ENCODE measurements around the gene THSD7B.

Gene THSD7B

DNA sequence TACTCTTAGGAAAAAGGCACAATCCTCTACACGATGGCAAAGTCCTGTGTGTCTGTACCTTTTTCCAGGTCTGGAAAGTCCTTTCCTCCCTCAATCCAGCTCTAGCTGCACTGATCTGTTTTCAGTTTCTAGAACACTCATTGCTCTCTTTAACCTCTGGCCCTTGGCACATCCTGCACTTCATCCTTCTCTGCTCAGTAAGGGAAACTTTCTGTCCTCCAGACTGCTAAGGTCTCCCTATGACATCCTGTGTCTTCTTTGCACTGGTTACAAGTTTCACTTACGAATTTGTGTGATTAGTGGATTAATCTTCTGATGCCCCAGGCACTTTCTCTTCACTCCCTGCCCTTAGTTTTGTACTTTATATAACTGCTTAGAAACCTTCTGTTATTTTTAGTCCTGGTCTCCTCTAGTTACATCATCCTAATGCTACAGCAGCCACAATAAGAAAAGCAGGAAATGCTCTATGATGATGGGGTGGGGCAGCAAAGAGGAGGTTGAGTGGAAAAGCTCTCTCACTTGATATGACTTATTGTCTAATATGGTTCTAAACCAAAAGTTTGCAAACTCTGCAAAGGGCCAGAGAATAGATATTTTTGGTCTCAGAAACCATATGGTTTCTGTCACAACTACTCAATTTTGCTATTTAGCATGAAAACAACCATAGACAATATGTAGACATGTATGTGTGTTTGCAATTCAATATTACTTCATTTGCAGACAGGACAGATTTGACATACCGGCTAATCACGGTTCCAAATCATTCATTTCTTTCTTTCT lies 568.2 kb downstream of the THSD7B start:
- TF ChIP-seq POLR2AphosphoS5 (IDR thresholded peaks at IDR 0.05; ENCODE audit: borderline replicate concordance, low read depth, low read length) = no peak
- no peak overlapping the region for H3K4me3 ChIP-seq
- H3K27ac ChIP-seq = no peak overlapping the region
- H3K9ac ChIP-seq (ENCODE audit: insufficient read length) = no peak overlapping the region
- H3K36me3 ChIP-seq (ENCODE audit: insufficient read depth, low read length) = no peaks in the 10 kb centered on the region
- DNase-seq (ENCODE audit: low read depth, low spot score) = no peak
- no peaks in the 10 kb centered on the region for H3K9me3 ChIP-seq (ENCODE audit: low read depth, low read length)

DNA sequence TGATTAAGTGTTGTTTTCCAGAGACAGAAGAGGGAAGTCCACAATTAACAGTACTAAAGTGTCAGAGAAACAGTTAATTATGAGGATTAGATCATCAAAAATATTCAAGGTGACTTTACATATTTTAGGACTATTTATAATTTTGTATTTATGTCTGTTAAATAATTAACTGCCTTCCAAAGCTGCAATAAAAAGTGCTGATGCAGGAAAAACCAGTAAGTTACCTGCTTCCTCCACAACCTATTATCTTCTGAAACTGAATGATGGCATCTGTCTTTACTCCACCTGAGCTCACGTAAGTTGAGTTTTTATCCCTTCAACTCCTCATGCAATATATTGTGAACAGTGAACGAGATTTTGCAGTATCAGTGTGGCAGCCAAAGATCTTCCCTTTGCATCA lies 570.7 kb downstream of the THSD7B start:
- H3K36me3 ChIP-seq (ENCODE audit: insufficient read depth, low read length) = no peaks in the 10 kb centered on the region
- no peak for TF ChIP-seq FOXP2 (optimal IDR thresholded peaks at IDR 0.05; ENCODE audit: control extremely low read depth, extremely low read length, insufficient read depth)
- TF ChIP-seq POLR2AphosphoS5 (IDR thresholded peaks at IDR 0.05; ENCODE audit: borderline replicate concordance, low read depth, low read length) = no peak
- TF ChIP-seq EZH2 (IDR thresholded peaks at IDR 0.05) = no peak
- no peak for DNase-seq (ENCODE audit: low read depth, low spot score)
- no peak overlapping the region for H3K9ac ChIP-seq (ENCODE audit: insufficient read length)
- no peak overlapping the region for H3K27ac ChIP-seq
- H3K9me3 ChIP-seq (ENCODE audit: low read depth, low read length) = no peaks in the 10 kb centered on the region
- no peak overlapping the region for H3K4me3 ChIP-seq

- no peak for DNase-seq (ENCODE audit: low read depth, low spot score)
- no peak overlapping the region for H3K4me3 ChIP-seq
- TF ChIP-seq FOXP2 (optimal IDR thresholded peaks at IDR 0.05; ENCODE audit: control extremely low read depth, extremely low read length, insufficient read depth) = no peak
- TF ChIP-seq EZH2 (IDR thresholded peaks at IDR 0.05) = no peak
- no peak for TF ChIP-seq POLR2AphosphoS5 (IDR thresholded peaks at IDR 0.05; ENCODE audit: borderline replicate concordance, low read depth, low read length)
- H3K9me3 ChIP-seq (ENCODE audit: low read depth, low read length) = no peaks in the 10 kb centered on the region
- H3K36me3 ChIP-seq (ENCODE audit: insufficient read depth, low read length) = no peaks in the 10 kb centered on the region
- no peak overlapping the region for H3K27ac ChIP-seq
- no peak overlapping the region for H3K9ac ChIP-seq (ENCODE audit: insufficient read length)
These were observed 573.7 kb downstream of the THSD7B start for GRCh38 chr2:137339051-137339450.

- Histone ChIP-seq H3K9ac (ENCODE audit: insufficient read length) (no peak overlapping the region), H3K9me3 (ENCODE audit: low read depth, low read length) (no peaks in the 10 kb centered on the region), H3K36me3 (ENCODE audit: insufficient read depth, low read length) (no peaks in the 10 kb centered on the region), H3K4me3 (no peak overlapping the region), H3K27ac (no peak overlapping the region)
- TF ChIP-seq EZH2 (IDR thresholded peaks at IDR 0.05) = no peak
- no peak for TF ChIP-seq POLR2AphosphoS5 (IDR thresholded peaks at IDR 0.05; ENCODE audit: borderline replicate concordance, low read depth, low read length)
- no peak for TF ChIP-seq FOXP2 (optimal IDR thresholded peaks at IDR 0.05; ENCODE audit: control extremely low read depth, extremely low read length, insufficient read depth)
- no peak for DNase-seq (ENCODE audit: low read depth, low spot score)
These were observed 580.6 kb downstream of the THSD7B start for GRCh38 chr2:137345994-137346393.

DNA sequence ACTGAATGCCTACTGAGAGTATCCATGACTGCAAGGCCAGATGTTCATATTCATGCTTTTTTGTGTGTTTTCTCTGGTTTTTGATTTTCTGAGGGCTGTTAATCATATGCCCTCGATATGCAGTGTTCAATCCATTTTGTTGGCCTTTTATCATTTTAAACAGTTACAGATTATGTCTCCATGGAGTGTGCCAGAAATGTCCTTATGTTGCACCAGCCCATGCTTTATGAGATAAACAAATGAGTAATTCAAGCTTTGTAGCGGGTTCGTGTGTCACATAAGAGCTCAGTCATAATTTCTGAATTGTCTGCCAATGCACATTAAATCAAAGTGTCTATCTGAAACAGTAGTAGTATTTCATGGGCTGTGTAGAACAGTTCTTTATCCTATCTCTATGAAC lies 583.0 kb downstream of the THSD7B start:
- no peak for TF ChIP-seq POLR2AphosphoS5 (IDR thresholded peaks at IDR 0.05; ENCODE audit: borderline replicate concordance, low read depth, low read length)
- no peak for TF ChIP-seq FOXP2 (optimal IDR thresholded peaks at IDR 0.05; ENCODE audit: control extremely low read depth, extremely low read length, insufficient read depth)
- no peak for TF ChIP-seq EZH2 (IDR thresholded peaks at IDR 0.05)
- Histone ChIP-seq H3K4me3 (no peak overlapping the region), H3K36me3 (ENCODE audit: insufficient read depth, low read length) (no peaks in the 10 kb centered on the region), H3K9ac (ENCODE audit: insufficient read length) (no peak overlapping the region), H3K9me3 (ENCODE audit: low read depth, low read length) (no peaks in the 10 kb centered on the region), H3K27ac (no peak overlapping the region)
- DNase-seq (ENCODE audit: low read depth, low spot score) = no peak

DNA sequence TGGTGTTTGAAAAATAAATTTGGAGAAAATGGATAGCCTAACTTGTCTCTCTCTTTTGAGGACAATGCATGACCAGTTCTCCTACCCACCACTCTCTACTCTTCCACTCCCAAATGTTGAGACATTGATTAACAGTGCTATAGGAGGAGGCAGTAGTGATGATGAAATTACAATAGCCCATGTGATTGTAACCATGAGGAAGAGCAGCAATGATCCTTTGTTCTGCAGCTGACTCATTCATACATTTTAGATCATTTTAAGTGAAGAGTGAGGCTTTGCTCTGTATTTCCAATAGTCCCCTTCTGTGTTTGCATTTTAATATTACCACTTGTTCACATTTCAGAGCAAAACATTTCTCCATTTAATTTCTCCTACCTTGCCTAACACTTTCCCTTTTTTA lies 592.3 kb downstream of the THSD7B start:
- DNase-seq (ENCODE audit: low read depth, low spot score) = no peak
- no peak for TF ChIP-seq FOXP2 (optimal IDR thresholded peaks at IDR 0.05; ENCODE audit: control extremely low read depth, extremely low read length, insufficient read depth)
- TF ChIP-seq POLR2AphosphoS5 (IDR thresholded peaks at IDR 0.05; ENCODE audit: borderline replicate concordance, low read depth, low read length) = no peak
- no peak for TF ChIP-seq EZH2 (IDR thresholded peaks at IDR 0.05)
- H3K9me3 ChIP-seq (ENCODE audit: low read depth, low read length) = no peaks in the 10 kb centered on the region
- H3K4me3 ChIP-seq = no peak overlapping the region
- H3K9ac ChIP-seq (ENCODE audit: insufficient read length) = no peak overlapping the region
- H3K36me3 ChIP-seq (ENCODE audit: insufficient read depth, low read length) = no peaks in the 10 kb centered on the region
- H3K27ac ChIP-seq = no peak overlapping the region

DNA sequence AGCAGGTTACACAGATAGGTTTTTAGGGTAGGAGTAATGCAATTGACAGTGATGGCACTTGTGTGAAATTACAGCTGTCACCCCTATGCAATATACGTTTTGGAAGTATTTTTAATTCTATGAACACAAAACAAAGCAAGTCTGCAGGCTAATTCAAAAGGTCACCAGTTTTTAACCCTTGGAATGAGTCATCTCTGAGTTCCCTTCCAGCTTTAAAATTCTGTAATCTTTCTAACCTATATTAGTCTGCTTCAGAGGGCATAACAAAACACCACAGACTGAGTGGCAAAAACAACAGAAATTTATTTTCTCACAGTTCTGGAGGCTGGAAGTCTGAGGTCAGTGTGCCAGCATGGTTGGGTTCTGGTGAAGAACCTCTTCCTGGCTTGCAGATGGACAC lies 602.0 kb downstream of the THSD7B start:
- H3K4me3 ChIP-seq = no peak overlapping the region
- no peaks in the 10 kb centered on the region for H3K9me3 ChIP-seq (ENCODE audit: low read depth, low read length)
- H3K36me3 ChIP-seq (ENCODE audit: insufficient read depth, low read length) = no peaks in the 10 kb centered on the region
- H3K9ac ChIP-seq (ENCODE audit: insufficient read length) = no peak overlapping the region
- no peak overlapping the region for H3K27ac ChIP-seq
- TF ChIP-seq EZH2 (IDR thresholded peaks at IDR 0.05) (no peak), POLR2AphosphoS5 (IDR thresholded peaks at IDR 0.05; ENCODE audit: borderline replicate concordance, low read depth, low read length) (no peak), FOXP2 (optimal IDR thresholded peaks at IDR 0.05; ENCODE audit: control extremely low read depth, extremely low read length, insufficient read depth) (no peak)
- DNase-seq (ENCODE audit: low read depth, low spot score) = no peak

DNA sequence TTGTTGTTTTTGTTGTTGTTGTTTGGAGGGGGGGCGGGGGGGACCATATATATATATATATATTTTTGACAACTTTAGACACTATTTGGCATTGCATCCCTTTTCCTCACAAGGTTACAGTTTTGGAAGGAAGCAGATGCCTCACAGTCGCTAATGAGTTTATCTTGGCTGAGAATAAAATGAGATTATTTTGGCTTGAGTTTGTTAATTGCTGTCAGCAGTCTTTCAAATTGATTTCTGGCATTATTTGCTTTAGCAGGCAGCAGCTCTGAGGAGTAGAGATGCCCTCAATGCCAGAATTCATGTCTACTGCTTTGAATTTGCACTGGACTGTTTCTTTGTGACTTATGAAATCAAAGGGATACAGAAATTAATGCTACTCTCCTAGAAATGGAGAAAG lies 603.8 kb downstream of the THSD7B start:
- H3K27ac ChIP-seq = no peak overlapping the region
- no peaks in the 10 kb centered on the region for H3K36me3 ChIP-seq (ENCODE audit: insufficient read depth, low read length)
- no peak for DNase-seq (ENCODE audit: low read depth, low spot score)
- H3K4me3 ChIP-seq = no peak overlapping the region
- no peaks in the 10 kb centered on the region for H3K9me3 ChIP-seq (ENCODE audit: low read depth, low read length)
- H3K9ac ChIP-seq (ENCODE audit: insufficient read length) = no peak overlapping the region
- TF ChIP-seq EZH2 (IDR thresholded peaks at IDR 0.05) (no peak), FOXP2 (optimal IDR thresholded peaks at IDR 0.05; ENCODE audit: control extremely low read depth, extremely low read length, insufficient read depth) (no peak), POLR2AphosphoS5 (IDR thresholded peaks at IDR 0.05; ENCODE audit: borderline replicate concordance, low read depth, low read length) (no peak)

DNA sequence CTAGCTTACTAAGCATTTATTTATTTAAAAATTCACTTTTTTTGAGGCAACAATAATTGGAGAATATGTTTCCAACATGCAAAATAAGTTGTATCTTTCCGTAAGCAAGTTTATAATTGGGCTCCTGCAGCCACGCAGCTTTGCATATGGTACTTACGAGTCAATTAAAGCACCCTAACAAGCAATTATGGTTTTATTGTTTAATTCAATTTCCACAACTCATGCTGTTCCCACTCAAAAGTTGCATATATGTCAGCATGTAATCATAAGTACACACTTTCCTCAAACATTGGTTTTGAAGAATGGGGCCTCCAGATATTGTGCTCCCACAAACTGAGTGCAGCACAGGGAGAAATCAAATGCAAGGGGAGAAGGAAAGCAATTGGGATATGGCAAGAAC lies 613.8 kb downstream of the THSD7B start:
- Histone ChIP-seq H3K9me3 (ENCODE audit: low read depth, low read length) (no peaks in the 10 kb centered on the region), H3K4me3 (no peak overlapping the region), H3K27ac (no peak overlapping the region), H3K9ac (ENCODE audit: insufficient read length) (no peak overlapping the region), H3K36me3 (ENCODE audit: insufficient read depth, low read length) (no peaks in the 10 kb centered on the region)
- no peak for DNase-seq (ENCODE audit: low read depth, low spot score)
- no peak for TF ChIP-seq POLR2AphosphoS5 (IDR thresholded peaks at IDR 0.05; ENCODE audit: borderline replicate concordance, low read depth, low read length)
- TF ChIP-seq FOXP2 (optimal IDR thresholded peaks at IDR 0.05; ENCODE audit: control extremely low read depth, extremely low read length, insufficient read depth) = no peak
- no peak for TF ChIP-seq EZH2 (IDR thresholded peaks at IDR 0.05)
